Neural crest cell (in vitro differentiated cells): Measurements from ENCODE around the gene HIGD2A. TPM values are rescaled to one million over a fixed set of nuclear protein-coding genes. Genes with fewer than 3 reads are reported as not detected.

Experiments
- DNase-seq: peaks from one replicate; pipeline ENCODE4 v3.0.0; 2021; ENCODE audit warnings: low read depth, mixed read lengths, low spot score
- H3K27ac Mint-ChIP-seq: one replicate; pipeline ENCODE4 v1.8.0; 2021; ENCODE audit warnings: mild to moderate bottlenecking, mixed read lengths; ENCODE audit not compliant: unreplicated experiment
- H3K27me3 Mint-ChIP-seq: 2 replicates; pipeline ENCODE4 v1.8.0; 2021; ENCODE audit warnings: low read depth, mild to moderate bottlenecking, mixed read lengths
- H3K36me3 Mint-ChIP-seq: 2 replicates; pipeline ENCODE4 v1.8.0; 2021; ENCODE audit warnings: low read depth, mild to moderate bottlenecking, mixed read lengths
- H3K4me1 Mint-ChIP-seq: 2 replicates; pipeline ENCODE4 v1.8.0; 2021; ENCODE audit warnings: mixed read lengths
- H3K4me3 Mint-ChIP-seq: one replicate; pipeline ENCODE4 v1.8.0; 2021; ENCODE audit warnings: mild to moderate bottlenecking, mixed read lengths
- H3K9me3 Mint-ChIP-seq: 2 replicates; pipeline ENCODE4 v1.8.0; 2021; ENCODE audit warnings: mixed read lengths
- CTCF ChIP-seq: fragments of 200-600 bp; sonication (generic); conservative IDR thresholded peaks from 2 replicates; pipeline ENCODE4 v1.5.0; 2021; ENCODE audit warnings: antibody characterized with exemption, mild to moderate bottlenecking
- total RNA-seq: library from RNA; stranded (reverse); gene quantifications from 2 replicates; pipeline ENCODE4 v1.2.1, GENCODE V29; 2021

HIGD2A gene
- total RNA-seq, 1 donor from 2014 or later = 91.2 TPM

DNA sequence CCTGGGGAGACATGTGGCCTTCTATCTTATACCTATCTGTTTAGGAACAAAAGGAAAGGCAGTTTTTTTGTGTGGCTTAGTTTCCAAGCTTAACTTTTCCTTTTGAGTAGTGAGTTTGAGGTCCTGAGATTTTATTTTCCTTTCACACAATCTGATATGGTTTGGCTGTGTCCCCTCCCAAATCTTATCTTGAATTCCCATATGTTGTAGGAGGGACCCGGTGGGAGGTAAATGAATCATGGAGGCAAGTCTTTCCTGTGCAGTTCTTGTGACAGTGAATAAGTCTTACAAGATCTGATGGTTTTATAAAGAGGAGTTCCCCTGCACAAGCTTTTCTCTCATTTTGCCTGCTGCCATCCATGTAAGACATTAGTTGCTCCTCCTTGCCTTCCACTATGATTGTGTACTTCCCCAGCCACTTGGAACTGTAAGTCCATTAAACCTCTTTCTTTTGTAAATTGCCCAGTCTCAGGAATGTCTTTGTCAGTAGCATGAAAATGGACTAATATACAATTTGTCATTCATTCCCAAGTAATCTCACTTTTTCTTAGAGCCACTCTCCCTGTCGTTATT, 32.5 kb downstream of the HIGD2A start:
- Mint-ChIP-seq H3K4me3 (no peak overlapping the region), H3K9me3 (peaks cover 4% of the 10 kb centered on the region), H3K36me3 (peaks cover 7% of the 10 kb centered on the region), H3K27me3 (peaks cover 34% of the 10 kb centered on the region), H3K4me1 (peaks cover 6% of the 10 kb centered on the region), H3K27ac (no peak overlapping the region)
- no peak for TF ChIP-seq CTCF
- DNase-seq = no peak

DNA sequence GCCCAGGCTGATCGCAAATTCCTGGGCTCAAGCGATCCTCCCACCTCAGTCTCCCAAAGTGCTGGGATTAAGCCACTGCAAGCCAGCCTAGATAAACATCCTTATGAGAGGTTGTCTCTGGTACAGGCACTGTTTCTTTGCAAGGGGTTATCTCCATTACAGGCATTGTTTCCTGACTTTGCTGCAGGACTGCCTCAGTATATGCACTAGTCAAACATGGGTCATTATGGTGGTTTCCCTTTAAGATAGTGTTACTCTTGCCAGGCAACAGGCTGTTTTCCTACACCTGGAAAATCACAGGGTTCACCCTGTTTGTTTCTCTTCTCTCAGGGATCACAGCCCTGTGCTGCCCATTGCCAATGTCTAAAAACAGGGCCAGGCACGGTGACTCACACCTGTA, 35.6 kb downstream of the HIGD2A start:
- Mint-ChIP-seq H3K27ac (no peak overlapping the region), H3K4me1 (no peaks in the 10 kb centered on the region), H3K9me3 (peaks cover 4% of the 10 kb centered on the region), H3K36me3 (peaks cover 7% of the 10 kb centered on the region), H3K27me3 (peaks cover 24% of the 10 kb centered on the region), H3K4me3 (no peak overlapping the region)
- no peak for TF ChIP-seq CTCF
- no peak for DNase-seq

DNA sequence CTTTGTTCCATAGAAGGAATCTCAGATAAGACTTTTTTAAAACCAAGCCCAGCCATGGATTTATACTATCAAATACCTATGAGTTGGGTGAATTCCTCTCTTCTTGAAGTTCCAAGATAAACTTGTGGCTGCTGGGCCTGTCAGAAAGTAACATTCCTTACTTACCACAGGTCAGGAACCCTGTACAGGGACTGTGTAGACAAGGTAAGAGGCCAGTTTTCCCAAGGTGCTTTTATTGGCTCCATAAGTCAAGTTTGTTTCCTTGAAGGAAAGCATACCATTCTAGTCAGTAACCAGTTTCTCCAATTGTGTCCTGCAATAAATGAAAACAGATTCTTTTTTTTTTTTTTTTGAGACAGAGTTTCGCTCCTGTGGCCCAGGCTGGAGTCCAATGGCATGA, 36.6 kb downstream of the HIGD2A start:
- no peak for DNase-seq
- Mint-ChIP-seq H3K9me3 (peaks cover 4% of the 10 kb centered on the region), H3K4me3 (no peak overlapping the region), H3K27me3 (peaks cover 24% of the 10 kb centered on the region), H3K36me3 (peaks cover 7% of the 10 kb centered on the region), H3K4me1 (peaks cover 4% of the 10 kb centered on the region), H3K27ac (no peak overlapping the region)
- no peak for TF ChIP-seq CTCF

DNA sequence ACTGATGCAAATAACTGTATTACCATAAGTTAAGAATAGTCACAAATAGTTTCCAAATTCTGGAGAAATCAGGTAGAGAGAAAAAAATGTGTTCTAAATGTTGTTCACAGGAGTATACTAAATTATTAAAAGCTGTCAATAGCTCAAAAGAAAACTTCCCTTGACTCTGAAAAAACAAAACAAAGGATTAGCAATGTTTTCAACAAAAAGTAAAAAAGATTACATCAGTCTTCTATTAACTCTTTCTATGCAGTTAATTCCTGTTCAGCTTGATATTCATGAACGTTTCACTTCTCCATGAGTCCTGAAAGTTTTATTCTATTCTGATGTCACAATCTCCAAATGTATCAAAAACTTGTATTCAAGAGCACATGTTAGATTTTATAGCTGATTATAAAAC, 37.2 kb downstream of the HIGD2A start:
- no peaks in the 10 kb centered on the region for H3K9me3 Mint-ChIP-seq
- H3K4me1 Mint-ChIP-seq = peaks cover 4% of the 10 kb centered on the region
- peak overlapping the region; percentile 67 for H3K27ac Mint-ChIP-seq
- peaks cover 7% of the 10 kb centered on the region for H3K36me3 Mint-ChIP-seq
- no peak for DNase-seq
- TF ChIP-seq CTCF = no peak
- H3K27me3 Mint-ChIP-seq = peaks cover 18% of the 10 kb centered on the region
- no peak overlapping the region for H3K4me3 Mint-ChIP-seq

- H3K4me1 Mint-ChIP-seq = peaks cover 4% of the 10 kb centered on the region
- H3K9me3 Mint-ChIP-seq = no peaks in the 10 kb centered on the region
- no peak for DNase-seq
- H3K27me3 Mint-ChIP-seq = peaks cover 11% of the 10 kb centered on the region
- H3K4me3 Mint-ChIP-seq = no peak overlapping the region
- H3K36me3 Mint-ChIP-seq = peaks cover 7% of the 10 kb centered on the region
- no peak overlapping the region for H3K27ac Mint-ChIP-seq
- no peak for TF ChIP-seq CTCF
These were observed 38.3 kb downstream of the HIGD2A start for GRCh38 chr5:176426876-176427275.
